Measurements from ENCODE around the gene MESD.

The MESD gene

GRCh38 chr15:80991421-80991820 lies 1.8 kb upstream of the MESD start:
- no peak for DNase-seq (ENCODE audit: low read depth)

GRCh38 chr15:80990955-80991354 lies 1.3 kb upstream of the MESD start:
- DNase-seq (ENCODE audit: low read depth), result no peak

GRCh38 chr15:80989081-80989517 lies 520 bp downstream of the MESD start:
- no peak for DNase-seq (ENCODE audit: low read depth)

GRCh38 chr15:80988148-80988796 lies 1.3 kb downstream of the MESD start:
- no peak for DNase-seq (ENCODE audit: low read depth)

GRCh38 chr15:80986487-80986886 lies 3.1 kb downstream of the MESD start:
- DNase-seq (ENCODE audit: low read depth), result no peak

GRCh38 chr15:80985981-80986380 lies 3.6 kb downstream of the MESD start:
- DNase-seq (ENCODE audit: low read depth), result no peak

- no peak for DNase-seq (ENCODE audit: low read depth)
Measured at GRCh38 chr15:80984856-80985255, 4.8 kb downstream of the MESD start.

GRCh38 chr15:80982839-80983238 lies 6.8 kb downstream of the MESD start:
- DNase-seq (ENCODE audit: low read depth), result no peak

GRCh38 chr15:80982205-80982604 lies 7.4 kb downstream of the MESD start:
- DNase-seq (ENCODE audit: low read depth), result no peak

- no peak for DNase-seq (ENCODE audit: low read depth)
Measured at GRCh38 chr15:80979538-80980200, 9.9 kb downstream of the MESD start.

GRCh38 chr15:80978685-80979329 lies 10.8 kb downstream of the MESD start:
- DNase-seq (ENCODE audit: low read depth), result no peak

- DNase-seq (ENCODE audit: low read depth), result no peak
Measured at GRCh38 chr15:80977627-80978036, 12.0 kb downstream of the MESD start.

GRCh38 chr15:80976851-80977250 lies 12.8 kb downstream of the MESD start:
- DNase-seq (ENCODE audit: low read depth), result no peak

GRCh38 chr15:80974914-80975313 lies 14.7 kb downstream of the MESD start:
- DNase-seq (ENCODE audit: low read depth), result no peak

- no peak for DNase-seq (ENCODE audit: low read depth)
Measured at GRCh38 chr15:80972276-80972675, 17.3 kb downstream of the MESD start.

GRCh38 chr15:80971143-80971542 lies 18.5 kb downstream of the MESD start:
- no peak for DNase-seq (ENCODE audit: low read depth)

- DNase-seq (ENCODE audit: low read depth), result no peak
Measured at GRCh38 chr15:80970658-80971057, 19.0 kb downstream of the MESD start.

GRCh38 chr15:80970018-80970657 lies 19.5 kb downstream of the MESD start:
- DNase-seq (ENCODE audit: low read depth), result peak; percentile 58

GRCh38 chr15:80969316-80969715 lies 20.3 kb downstream of the MESD start:
- DNase-seq (ENCODE audit: low read depth), result no peak

- no peak for DNase-seq (ENCODE audit: low read depth)
Measured at GRCh38 chr15:80967991-80968510, 21.6 kb downstream of the MESD start.

- no peak for DNase-seq (ENCODE audit: low read depth)
Measured at GRCh38 chr15:80967451-80967850, 22.2 kb downstream of the MESD start.

- no peak for DNase-seq (ENCODE audit: low read depth)
Measured at GRCh38 chr15:80966431-80967197, 23.0 kb downstream of the MESD start.
